Transverse colon (tissue), 4 donors: ENCODE results near the gene HACD3. TPM values are rescaled to one million over a fixed set of nuclear protein-coding genes. Genes with fewer than 3 reads are reported as not detected.

Experiments
- DNase-seq: peaks from one replicate; pipeline ENCODE4 v3.0.0-alpha.2; 2019
- H3K27ac ChIP-seq, 4 donors: fragments of 200-600 bp; sonication (generic); 2 replicates each; pipeline ENCODE4 v1.5.1; 2016 to 2018; ENCODE audit warnings: inconsistent platforms in 4 of 4
- H3K27me3 ChIP-seq: fragments of 200-600 bp; sonication (generic); 2 replicates; pipeline ENCODE4 v1.5.1; 2017; ENCODE audit warnings: inconsistent platforms
- H3K36me3 ChIP-seq, 4 donors: fragments of 200-600 bp; sonication (generic); 2 replicates each; pipeline ENCODE4 v1.5.1; 2017 to 2019; ENCODE audit warnings: inconsistent platforms in 4 of 4
- H3K4me1 ChIP-seq, 4 donors: fragments of 200-600 bp; sonication (generic); 2 replicates each; pipeline ENCODE4 v1.5.1; 2017 to 2020; ENCODE audit warnings: inconsistent platforms in 4 of 4
- H3K4me3 ChIP-seq, 4 donors: fragments of 200-600 bp; sonication (generic); 1 replicate in 1 of 4; 2 replicates in 3 of 4; pipeline versions ENCODE4 v1.5.1 to v1.6.1; 2017 to 2019; ENCODE audit warnings: inconsistent platforms in 4 of 4
- H3K9me3 ChIP-seq, 2 donors: fragments of 200-600 bp; sonication (generic); 2 replicates each; pipeline ENCODE4 v1.5.1; 2017 to 2019; ENCODE audit warnings: inconsistent platforms in 2 of 2
- EP300 ChIP-seq: sonication (generic); formaldehyde crosslinking; IDR thresholded peaks from one replicate; pipeline ENCODE4 v1.6.1; 2017; ENCODE audit warnings: antibody characterized with exemption, low read depth
- POLR2A ChIP-seq: fragments of 450-650 bp; IDR thresholded peaks from one replicate; pipeline ENCODE4 v1.6.1; 2016; ENCODE audit warnings: antibody characterized with exemption, mild to moderate bottlenecking, moderate library complexity
- POLR2AphosphoS5 ChIP-seq, 3 donors: sonication (generic); formaldehyde crosslinking; IDR thresholded peaks; one replicate each; pipeline ENCODE4 v1.6.1; 2016; ENCODE audit warnings: antibody characterized with exemption in 3 of 3
- WGBS, 2 donors: methylation state at CpG; one replicate each; pipeline ENCODE4 v1.1.5; 2018; ENCODE audit warnings: low coverage in 1 of 2; 5-methylcytosine and 5-hydroxymethylcytosine counted together
- in situ Hi-C, 4 donors: fragments of 200-750 bp; cut with MboI; loops; one replicate each; pipeline versions ENCODE4 v1.15.0 to v1.15.1; 2017; ENCODE audit warnings: low sequenced_read_pairs in 3 of 4, low pct_ligation_motif_present in 1 of 4, low pct_unique_long_range_greater_than_20kb in 1 of 4
- intact Hi-C: fragments of 100-400 bp; cut with DNase I; formaldehyde crosslinking; loops from one replicate; pipeline ENCODE4 v1.15.1; 2023; ENCODE audit warnings: low total_unique reads
- total RNA-seq, 4 donors: library from RNA; depleted of rRNA; stranded (reverse); fragments of >200 nt; gene quantifications; one replicate each; pipeline ENCODE4 v1.1.0, GENCODE V29; 2016
- TF ChIP-seq, protein P1 (sequence below), 5 experiments: fragments of 200-600 bp in 3 of 5; fragments of 450-650 bp in 2 of 5; sonication (generic) in 3 of 5; IDR thresholded peaks; 1 replicate in 2 of 5; 2 replicates in 3 of 5; pipeline ENCODE4 v1.5.1; 2016 to 2017; ENCODE audit warnings: antibody characterized with exemption in 5 of 5, inconsistent platforms in 3 of 5, mild to moderate bottlenecking in 2 of 5, moderate library complexity in 1 of 5

Gene HACD3
- total RNA-seq, 4 donors from 2014 or later = 2.6 to 48.0 (median 27.1) TPM

DNA sequence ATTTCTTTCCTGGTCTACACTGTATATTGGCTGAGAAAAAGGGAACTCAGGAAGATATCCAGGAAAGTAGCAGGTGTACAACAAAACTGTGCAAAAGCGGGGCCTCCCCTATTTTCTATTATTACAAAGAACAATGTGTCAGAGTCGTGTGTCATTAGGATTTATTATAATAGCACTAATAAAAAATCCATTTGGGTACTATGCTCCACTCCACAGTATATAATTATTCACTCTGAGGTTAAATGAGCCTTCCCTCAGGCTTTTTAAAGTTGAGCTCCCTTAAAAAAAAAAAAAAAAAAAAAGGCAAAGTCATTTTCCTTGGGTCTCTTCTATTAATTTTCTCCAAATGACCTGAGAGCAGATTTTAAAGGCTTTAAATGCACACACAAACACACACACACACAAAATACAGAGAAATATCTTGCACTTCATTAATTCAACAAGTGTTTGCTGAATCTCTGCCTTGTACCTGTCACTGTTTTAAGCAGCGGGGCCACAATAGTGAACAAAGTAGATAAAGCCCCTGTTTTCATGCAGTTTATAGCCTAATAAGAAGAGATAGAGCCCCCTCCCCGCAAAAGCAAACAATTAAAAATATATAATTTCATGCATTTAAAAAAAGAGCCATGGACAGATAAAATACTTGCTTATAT lies 11.5 kb upstream of the HACD3 start:
- Histone ChIP-seq H3K4me1 (peaks cover 12 to 20% (median 19%) of the 10 kb centered on the region in 4 donors), H3K4me3 (no peak overlapping the region), H3K9me3 (no peaks in the 10 kb centered on the region), H3K27ac (no peak overlapping the region), H3K27me3 (no peaks in the 10 kb centered on the region), H3K36me3 (no peaks in the 10 kb centered on the region)
- in situ Hi-C loops = no loop called here
- WGBS, 2 donors = 87 to 88% methylated on average over 4 of the region's 4 CpGs
- TF ChIP-seq POLR2A = no peak
- no peak for TF ChIP-seq EP300
- TF ChIP-seq POLR2AphosphoS5 (IDR thresholded peaks at IDR 0.05) = no peak
- TF ChIP-seq, protein P1, sequence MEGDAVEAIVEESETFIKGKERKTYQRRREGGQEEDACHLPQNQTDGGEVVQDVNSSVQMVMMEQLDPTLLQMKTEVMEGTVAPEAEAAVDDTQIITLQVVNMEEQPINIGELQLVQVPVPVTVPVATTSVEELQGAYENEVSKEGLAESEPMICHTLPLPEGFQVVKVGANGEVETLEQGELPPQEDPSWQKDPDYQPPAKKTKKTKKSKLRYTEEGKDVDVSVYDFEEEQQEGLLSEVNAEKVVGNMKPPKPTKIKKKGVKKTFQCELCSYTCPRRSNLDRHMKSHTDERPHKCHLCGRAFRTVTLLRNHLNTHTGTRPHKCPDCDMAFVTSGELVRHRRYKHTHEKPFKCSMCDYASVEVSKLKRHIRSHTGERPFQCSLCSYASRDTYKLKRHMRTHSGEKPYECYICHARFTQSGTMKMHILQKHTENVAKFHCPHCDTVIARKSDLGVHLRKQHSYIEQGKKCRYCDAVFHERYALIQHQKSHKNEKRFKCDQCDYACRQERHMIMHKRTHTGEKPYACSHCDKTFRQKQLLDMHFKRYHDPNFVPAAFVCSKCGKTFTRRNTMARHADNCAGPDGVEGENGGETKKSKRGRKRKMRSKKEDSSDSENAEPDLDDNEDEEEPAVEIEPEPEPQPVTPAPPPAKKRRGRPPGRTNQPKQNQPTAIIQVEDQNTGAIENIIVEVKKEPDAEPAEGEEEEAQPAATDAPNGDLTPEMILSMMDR (IDR thresholded peaks at IDR 0.05) = no peak
- intact Hi-C loops = no loop called here
- no peak for DNase-seq

DNA sequence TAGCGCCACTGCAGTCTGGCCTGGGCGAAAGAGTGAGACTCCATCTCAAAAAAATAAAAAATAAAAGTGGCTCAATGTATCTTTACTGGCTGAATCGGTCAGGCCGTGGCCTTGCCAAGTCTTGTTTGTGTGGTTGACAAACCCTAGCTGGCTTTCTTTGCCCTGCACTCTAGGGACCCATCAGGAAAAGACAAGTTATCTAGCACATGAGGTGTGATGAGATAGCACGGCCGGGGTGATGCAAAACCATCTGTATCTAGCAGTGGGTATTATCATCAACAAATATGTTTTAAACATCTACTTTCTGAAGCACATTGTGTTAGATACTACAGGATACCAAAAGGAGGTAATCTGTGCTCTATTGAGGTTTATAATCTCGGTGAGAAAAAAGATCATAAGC lies 8.9 kb upstream of the HACD3 start:
- H3K36me3 ChIP-seq = no peaks in the 10 kb centered on the region
- peaks cover 2 to 9% (median 6%) of the 10 kb centered on the region in 4 donors for H3K4me1 ChIP-seq
- in situ Hi-C loops = no loop called here
- H3K4me3 ChIP-seq = no peak overlapping the region
- TF ChIP-seq POLR2A (no peak), EP300 (no peak), POLR2AphosphoS5 (IDR thresholded peaks at IDR 0.05) (no peak)
- TF ChIP-seq, protein P1 (IDR thresholded peaks at IDR 0.05) = no peak
- 80 to 93% methylated on average over 4 to 7 of the region's 7 CpGs for WGBS, 2 donors
- intact Hi-C loops = no loop called here
- H3K9me3 ChIP-seq = no peaks in the 10 kb centered on the region
- H3K27ac ChIP-seq = no peak overlapping the region
- no peak for DNase-seq
- no peaks in the 10 kb centered on the region for H3K27me3 ChIP-seq

DNA sequence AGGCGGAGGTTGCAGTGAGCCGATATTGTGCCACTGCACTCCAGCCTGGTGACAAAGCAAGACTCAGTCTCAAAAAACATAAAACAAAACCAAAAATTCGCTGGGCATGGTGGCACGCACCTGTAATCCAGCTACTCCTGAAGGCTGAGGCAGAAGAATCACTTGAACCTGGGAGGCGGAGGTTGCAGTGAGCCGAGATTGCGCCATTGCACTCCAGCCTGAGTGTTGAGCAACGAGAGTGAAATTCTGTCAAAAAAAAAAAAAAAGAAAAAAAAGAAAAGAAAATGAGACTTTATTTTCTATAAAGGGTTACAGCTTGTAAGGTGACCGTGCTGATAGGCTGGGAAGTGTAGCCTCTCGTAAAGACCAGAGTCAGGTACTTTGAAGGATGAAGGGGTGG lies 6.0 kb upstream of the HACD3 start:
- Histone ChIP-seq H3K27me3 (no peaks in the 10 kb centered on the region), H3K36me3 (no peaks in the 10 kb centered on the region), H3K9me3 (no peaks in the 10 kb centered on the region), H3K27ac (no peak overlapping the region), H3K4me1 (no peaks in the 10 kb centered on the region), H3K4me3 (no peak overlapping the region)
- in situ Hi-C loops (no loop called here), intact Hi-C loops (no loop called here)
- DNase-seq = no peak
- TF ChIP-seq EP300 (no peak), POLR2AphosphoS5 (IDR thresholded peaks at IDR 0.05) (no peak), POLR2A (no peak)
- TF ChIP-seq, protein P1 (IDR thresholded peaks at IDR 0.05) = no peak
- 76 to 81% methylated on average over 6 to 10 of the region's 10 CpGs for WGBS, 2 donors

DNA sequence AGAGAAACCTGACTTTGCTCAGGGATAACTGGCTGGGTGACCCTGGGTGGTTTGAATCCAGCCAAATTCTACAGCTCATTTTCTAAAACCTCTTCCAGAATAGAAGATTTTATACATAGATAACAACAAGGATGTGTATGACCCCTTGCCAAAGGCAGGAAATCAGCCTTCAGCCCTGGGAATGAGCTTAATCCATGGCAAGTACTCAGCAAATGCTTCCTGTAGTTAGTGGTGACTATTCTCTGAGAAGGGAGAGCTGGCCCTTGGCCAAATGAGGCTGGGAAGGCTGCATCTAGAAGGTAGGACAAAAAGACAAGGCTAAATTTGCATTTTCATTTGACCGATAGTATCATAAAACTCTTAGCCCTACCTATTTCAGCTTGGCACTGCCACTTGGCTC lies 4.6 kb upstream of the HACD3 start:
- Histone ChIP-seq H3K36me3 (no peaks in the 10 kb centered on the region), H3K27me3 (no peaks in the 10 kb centered on the region), H3K4me1 (peaks cover 0 to 6% (median 3%) of the 10 kb centered on the region in 4 donors), H3K27ac (no peak overlapping the region), H3K9me3 (no peaks in the 10 kb centered on the region), H3K4me3 (no peak overlapping the region)
- WGBS, 2 donors = 48 to 71% methylated on average over 1 of the region's 1 CpG
- in situ Hi-C loops = no loop called here
- peak; percentile 36 for DNase-seq
- intact Hi-C loops = no loop called here
- TF ChIP-seq POLR2AphosphoS5 (IDR thresholded peaks at IDR 0.05) (no peak), EP300 (no peak), POLR2A (no peak)
- TF ChIP-seq, protein P1 (IDR thresholded peaks at IDR 0.05) = no peak
